Measurements from ENCODE around the gene LRPAP1. TPM values are rescaled to one million over a fixed set of nuclear protein-coding genes. Genes with fewer than 3 reads are reported as not detected.

Gene LRPAP1
- total RNA-seq, 1 donor from 2014 or later = 307 TPM

GRCh38 chr4:3523146-3523627 is 9.0 kb downstream of the LRPAP1 start:
- intact Hi-C loops (cut with micrococcal nuclease) = no loop called here
- ATAC-seq (no peak), DNase-seq (no peak)

DNA sequence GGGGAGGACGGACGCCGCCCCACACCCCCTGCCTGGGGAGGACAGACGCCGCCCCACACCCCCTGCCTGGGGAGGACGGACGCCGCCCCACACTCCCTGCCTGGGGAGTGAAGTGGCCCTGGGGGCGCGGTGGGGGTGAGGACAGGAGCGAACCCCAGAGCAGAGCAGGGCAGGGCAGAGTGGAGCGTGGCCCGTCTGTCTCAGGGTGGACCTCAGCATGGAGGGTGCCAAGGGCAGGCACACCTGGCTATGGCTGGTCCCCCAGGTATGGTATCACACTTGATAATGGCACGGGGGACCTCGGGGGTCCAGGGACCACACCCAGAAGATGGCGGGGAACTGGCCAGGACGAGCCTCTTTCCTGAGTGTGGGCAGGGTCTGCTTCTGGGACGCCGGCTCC is 9.6 kb downstream of the LRPAP1 start:
- ATAC-seq (no peak), DNase-seq (no peak)
- intact Hi-C loops (cut with micrococcal nuclease) = no loop called here

GRCh38 chr4:3522326-3522640 is 9.9 kb downstream of the LRPAP1 start:
- intact Hi-C loops (cut with micrococcal nuclease) = no loop called here
- ATAC-seq = no peak
- no peak for DNase-seq

GRCh38 chr4:3521621-3522325 is 10.4 kb downstream of the LRPAP1 start:
- ATAC-seq (no peak), DNase-seq (no peak)
- intact Hi-C loops (cut with micrococcal nuclease) = no loop called here

GRCh38 chr4:3520796-3521600 is 11.2 kb downstream of the LRPAP1 start:
- intact Hi-C loops (cut with micrococcal nuclease) = no loop called here
- DNase-seq = no peak
- ATAC-seq = no peak

- ATAC-seq = no peak
- intact Hi-C loops (cut with micrococcal nuclease) = no loop called here
- no peak for DNase-seq
Observed at GRCh38 chr4:3520276-3520675, 11.9 kb downstream of the LRPAP1 start.

DNA sequence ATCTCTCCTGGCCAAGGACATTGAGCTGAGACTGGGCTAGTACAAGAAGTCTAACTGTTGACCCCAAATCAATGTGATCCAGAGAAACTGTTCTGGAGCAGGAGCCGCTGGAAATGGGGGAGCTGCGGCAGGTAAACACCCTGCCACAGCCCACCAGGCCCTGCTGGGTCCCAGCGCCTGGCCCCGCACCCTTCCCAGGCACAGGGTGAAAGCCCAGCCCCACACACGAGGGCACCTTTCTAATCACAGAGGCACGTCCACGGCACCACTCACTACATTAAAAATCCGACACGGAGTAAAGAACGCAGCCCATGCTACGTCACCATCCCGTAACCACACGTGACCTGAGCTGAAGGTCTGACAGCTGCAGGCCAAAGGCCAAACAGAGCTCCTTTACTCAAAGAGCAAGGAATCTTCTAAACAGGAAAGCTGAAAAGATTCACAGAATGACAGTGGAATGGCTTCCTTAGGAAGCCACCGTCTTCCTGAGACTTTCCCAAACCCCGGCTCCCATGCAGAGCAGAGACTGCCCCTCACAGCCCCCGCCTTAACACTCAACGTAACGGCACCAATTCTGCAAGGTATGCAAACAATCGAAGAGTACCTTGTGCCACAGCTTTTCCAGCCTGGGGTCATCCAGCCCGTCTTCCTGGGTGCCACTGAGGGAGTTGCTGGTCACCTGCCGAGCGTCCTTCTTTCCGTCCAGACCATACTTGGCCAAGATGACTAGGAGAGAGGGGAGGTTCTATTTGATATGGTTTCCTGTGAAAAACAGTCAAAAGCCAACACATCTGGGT is 12.6 kb downstream of the LRPAP1 start:
- intact Hi-C loops (cut with micrococcal nuclease) = no loop called here
- DNase-seq = no peak
- ATAC-seq = no peak

DNA sequence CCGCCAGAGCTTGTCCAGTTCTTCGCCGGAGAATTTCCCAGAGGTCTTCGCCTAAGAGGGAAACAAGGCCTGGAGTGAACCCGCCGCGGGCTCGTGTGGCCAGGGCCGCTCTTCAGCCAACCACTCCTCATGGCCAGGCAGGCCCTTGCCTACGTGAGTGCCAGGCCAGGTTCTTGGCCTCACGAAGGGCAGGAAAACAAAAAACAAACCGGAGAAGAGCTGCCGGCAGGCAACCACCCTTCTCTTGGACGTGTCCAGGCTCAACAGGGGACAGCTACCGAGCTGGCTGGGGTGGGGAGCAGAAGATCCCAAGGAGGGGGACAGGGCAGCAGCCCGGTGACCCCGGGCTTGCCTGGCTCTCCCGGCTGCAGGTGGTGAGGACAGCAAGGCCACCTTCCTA is 13.3 kb downstream of the LRPAP1 start:
- DNase-seq (no peak), ATAC-seq (no peak)
- intact Hi-C loops (cut with micrococcal nuclease) = no loop called here

DNA sequence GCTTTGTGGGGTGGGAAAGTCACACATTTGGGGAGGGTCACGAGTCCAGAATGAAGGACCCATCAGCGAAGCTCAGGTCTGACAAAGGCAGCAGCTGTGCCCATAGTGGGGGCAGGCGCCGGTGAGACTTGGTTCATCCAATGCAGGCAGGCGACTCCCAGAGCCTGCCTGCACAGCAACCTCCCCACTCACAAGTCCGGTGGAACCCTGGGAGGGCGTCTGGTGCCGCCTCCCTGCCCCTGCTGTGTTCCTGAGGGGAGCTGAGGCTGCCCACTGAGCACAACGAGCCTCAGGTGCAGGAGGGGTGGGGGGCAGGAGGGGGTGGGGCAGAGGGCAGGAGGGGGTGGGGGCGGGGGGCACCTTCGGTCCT is 13.7 kb downstream of the LRPAP1 start:
- DNase-seq (peak; percentile 13), ATAC-seq (no peak)
- intact Hi-C loops (cut with micrococcal nuclease) = no loop called here

DNA sequence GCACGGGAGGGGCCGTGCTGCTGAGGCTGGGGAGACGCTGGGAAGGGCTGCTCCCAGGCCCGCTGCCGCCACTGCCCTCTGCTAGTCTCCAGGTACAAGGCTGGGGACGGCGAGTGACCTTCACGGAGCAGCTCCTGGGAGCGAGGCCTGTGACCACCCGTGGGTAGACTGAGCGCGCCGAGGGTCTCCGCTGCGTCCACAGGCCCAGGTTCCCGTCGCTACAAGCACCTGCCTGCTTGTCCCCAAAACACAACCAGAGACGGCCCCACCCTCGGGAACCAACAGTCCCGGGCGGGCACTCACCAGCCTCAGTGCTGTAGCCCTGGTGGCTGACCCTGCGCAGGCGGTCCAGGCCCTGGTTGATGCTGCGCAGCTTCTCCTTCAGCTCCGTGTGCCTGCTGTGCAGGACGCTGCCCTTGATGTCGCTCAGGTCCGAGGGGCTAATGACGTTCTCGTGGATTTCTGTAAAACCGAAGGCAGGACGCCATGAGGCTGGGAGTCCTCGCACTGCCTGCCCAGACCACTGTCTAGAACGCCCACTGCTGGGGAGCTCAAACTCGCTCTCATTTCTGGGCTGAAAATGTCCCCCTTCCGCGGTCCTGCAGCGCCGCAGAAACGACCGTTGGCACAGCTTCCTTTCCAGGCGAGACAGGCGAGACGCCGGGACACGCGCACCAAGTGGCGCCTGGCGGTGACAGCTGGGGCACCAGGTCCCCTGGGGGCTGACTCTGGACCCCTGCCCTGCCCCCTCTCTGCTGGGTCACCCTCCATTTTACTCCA is 14.3 kb downstream of the LRPAP1 start:
- intact Hi-C loops (cut with micrococcal nuclease) = no loop called here
- ATAC-seq (no peak), DNase-seq (no peak)

GRCh38 chr4:3516836-3517730 is 15.1 kb downstream of the LRPAP1 start:
- intact Hi-C loops (cut with micrococcal nuclease) = no loop called here
- peak; percentile 21 for DNase-seq
- ATAC-seq = no peak

DNA sequence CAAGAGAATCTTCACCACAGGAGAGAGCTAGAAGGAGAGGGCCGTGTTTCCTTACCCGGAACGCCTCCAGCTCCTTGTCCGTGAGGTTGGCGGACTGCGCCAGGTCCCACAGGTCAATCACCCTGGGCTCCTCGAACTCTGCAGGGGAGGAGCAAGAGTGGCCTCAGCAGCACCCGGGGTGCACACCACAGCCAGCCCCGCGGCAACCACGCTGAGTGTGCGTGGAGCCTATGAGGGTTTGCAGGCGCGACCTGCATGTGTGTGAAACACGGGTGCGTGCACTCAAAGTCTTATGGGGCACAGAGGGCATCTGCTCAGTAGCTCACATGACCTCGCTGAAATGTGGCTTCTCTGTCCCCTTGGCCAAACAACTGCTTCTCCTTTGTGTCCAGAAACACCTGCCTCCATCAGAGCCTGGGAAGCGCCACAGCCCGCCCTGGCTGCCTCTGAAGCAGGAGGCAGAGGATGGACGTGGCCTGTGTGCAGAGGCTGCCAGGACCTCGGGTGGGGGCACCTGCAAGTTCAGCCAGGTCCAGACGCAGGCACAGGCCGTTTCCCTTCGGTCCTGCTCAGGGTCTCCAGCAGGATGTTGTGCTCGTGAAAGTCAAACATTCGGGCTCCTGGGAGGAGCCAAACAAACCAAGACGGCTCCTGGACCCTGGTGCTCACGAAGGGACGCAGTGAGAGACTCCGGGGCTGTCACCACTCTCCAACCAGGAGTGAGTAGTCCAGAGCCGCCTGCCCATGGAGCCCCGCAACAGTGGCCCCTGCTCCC is 16.0 kb downstream of the LRPAP1 start:
- ATAC-seq = no peak
- peak; percentile 31 for DNase-seq
- intact Hi-C loops (cut with micrococcal nuclease) = no loop called here

- intact Hi-C loops (cut with micrococcal nuclease) = no loop called here
- DNase-seq (peak; percentile 20), ATAC-seq (no peak)
Observed at GRCh38 chr4:3515646-3516045, 16.6 kb downstream of the LRPAP1 start.

DNA sequence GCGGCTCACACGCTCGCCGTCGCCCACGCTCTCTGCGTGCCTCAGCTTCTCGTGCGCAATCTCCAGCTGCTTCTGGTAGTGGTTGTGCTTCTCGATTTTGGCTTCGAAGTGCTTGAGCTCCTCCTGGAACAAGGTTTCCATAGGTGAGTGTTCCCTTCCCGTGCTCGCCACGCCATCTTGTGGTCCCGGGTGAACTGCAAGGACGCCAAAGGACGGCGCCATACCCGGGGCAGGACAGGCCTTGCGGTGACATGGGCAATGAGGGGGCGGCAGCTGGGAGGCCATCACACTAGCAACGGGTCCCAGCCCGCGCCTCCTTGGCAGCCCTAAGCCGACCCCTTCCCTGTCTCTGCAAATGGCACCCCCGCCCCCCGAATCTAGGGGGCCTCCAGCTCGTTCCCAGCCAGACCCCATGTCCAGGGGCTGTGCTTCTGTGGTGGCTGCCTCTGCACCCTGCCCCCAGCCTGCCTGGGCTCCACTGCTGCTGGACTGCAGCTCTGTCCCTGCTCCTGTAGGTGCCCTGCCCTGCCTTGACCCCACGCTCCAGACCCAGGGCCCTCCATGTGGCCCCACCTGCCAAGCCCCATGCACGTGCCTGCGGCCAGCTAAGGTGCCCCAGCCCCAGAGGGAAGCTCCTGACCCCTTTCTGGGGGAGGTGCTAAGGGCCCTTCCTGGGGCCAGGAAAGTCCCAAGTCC is 17.3 kb downstream of the LRPAP1 start:
- no peak for DNase-seq

DNA sequence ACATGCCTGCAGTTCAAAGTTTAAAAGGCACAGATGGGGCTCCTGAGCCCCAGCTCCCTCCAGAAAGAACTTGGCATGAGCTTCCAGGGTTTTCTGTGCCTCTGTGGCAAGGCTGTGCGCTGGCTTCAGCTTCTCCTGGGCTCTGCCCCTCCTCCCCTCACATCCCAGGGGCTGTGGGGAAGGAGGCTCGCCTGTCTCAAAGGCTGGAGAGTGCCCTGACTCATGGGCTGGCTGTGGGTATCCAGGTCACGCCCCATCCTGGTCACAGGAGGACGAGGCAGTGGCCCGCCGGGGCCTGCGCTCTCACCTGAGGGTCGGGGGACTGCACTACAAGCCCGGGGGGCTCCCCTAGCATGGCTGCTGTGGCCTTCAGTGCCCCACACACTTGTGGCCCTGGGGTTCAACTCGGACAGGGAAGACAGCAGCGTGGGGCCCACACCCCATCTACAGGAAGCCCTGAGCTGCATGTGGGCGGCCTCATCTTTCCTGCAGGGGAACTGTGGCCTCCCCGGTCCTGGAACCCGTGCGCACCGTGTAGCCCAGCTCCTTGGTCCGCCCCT is 17.9 kb downstream of the LRPAP1 start:
- ATAC-seq (no peak), DNase-seq (no peak)
- intact Hi-C loops (cut with micrococcal nuclease) = no loop called here

More for the DNA sequence above, 17.3 kb downstream of the LRPAP1 start:
- ATAC-seq = peak; percentile 44
- intact Hi-C loops (cut with micrococcal nuclease) = no loop called here

- ATAC-seq (no peak), DNase-seq (no peak)
- intact Hi-C loops (cut with micrococcal nuclease) = no loop called here
Observed at GRCh38 chr4:3513807-3514206, 18.4 kb downstream of the LRPAP1 start.

- ATAC-seq (no peak), DNase-seq (no peak)
- intact Hi-C loops (cut with micrococcal nuclease) = no loop called here
Observed at GRCh38 chr4:3512719-3513118, 19.5 kb downstream of the LRPAP1 start.

Data from left ventricle myocardium superior (tissue), 1 donor.